UCSD-AML1 (cell line): ENCODE data around the gene DAW1.
"Not testable (repeated sequence)": the region's sequence is repeated elsewhere in the genome, so short reads cannot be mapped to it uniquely, and the experiment has no call there.

Experiments
- DNase-seq: peaks from one replicate; lab custom pipeline; 2025; ENCODE audit not compliant: unreplicated experiment; lab: John Stamatoyannopoulos, UW

Gene DAW1

GRCh38 chr2:227908266-227909054, 37.0 kb downstream of the DAW1 start:
- no peak for DNase-seq

GRCh38 chr2:227914362-227914761, 42.9 kb downstream of the DAW1 start:
- no peak for DNase-seq

GRCh38 chr2:227921648-227922047, 50.2 kb downstream of the DAW1 start:
- no peak for DNase-seq

GRCh38 chr2:227932001-227932400, 60.6 kb downstream of the DAW1 start:
- no peak for DNase-seq

- DNase-seq: no peak
Observed at GRCh38 chr2:227932403-227932802, 61.0 kb downstream of the DAW1 start.

- DNase-seq: no peak
Observed at GRCh38 chr2:227933884-227934283, 62.5 kb downstream of the DAW1 start.

GRCh38 chr2:227936249-227936648, 64.8 kb downstream of the DAW1 start:
- DNase-seq: not testable (repeated sequence)

- DNase-seq: no peak
Observed at GRCh38 chr2:227939271-227940027, 68.0 kb downstream of the DAW1 start.

- DNase-seq: no peak
Observed at GRCh38 chr2:227942021-227942420, 70.6 kb downstream of the DAW1 start.

GRCh38 chr2:227942965-227943364, 71.5 kb downstream of the DAW1 start:
- DNase-seq: no peak

GRCh38 chr2:227960317-227960716, 88.9 kb downstream of the DAW1 start:
- DNase-seq: no peak

- DNase-seq: no peak
Observed at GRCh38 chr2:227971619-227972230, 100.3 kb downstream of the DAW1 start.

GRCh38 chr2:227973241-227973640, 101.8 kb downstream of the DAW1 start:
- no peak for DNase-seq
